GM18951 (cell line): ENCODE measurements around the gene TDRD15.
"Not testable (repeated sequence)": the region's sequence is repeated elsewhere in the genome, so short reads cannot be mapped to it uniquely, and the experiment has no call there.

Source experiments
- POLR2A ChIP-seq: IDR thresholded peaks from 4 replicates; pipeline ENCODE4 v1.6.1; 2011; ENCODE audit warnings: mild to moderate bottlenecking; ENCODE audit not compliant: insufficient read length, insufficient read depth; ENCODE audit errors: extremely low read depth
- in situ Hi-C: fragments of 300-500 bp; cut with MboI; formaldehyde crosslinking; loops from one replicate; pipeline ENCODE4 v1.12.0; 2022; ENCODE audit warnings: low sequenced_read_pairs, mixed read lengths, inconsistent platforms; ENCODE audit not compliant: unreplicated experiment

TDRD15 gene

GRCh38 chr2:21103274-21103891 is 20.4 kb upstream of the TDRD15 start:
- in situ Hi-C loops, result no loop called here
- no peak for TF ChIP-seq POLR2A

- TF ChIP-seq POLR2A, result no peak
- in situ Hi-C loops, result no loop called here
Observed at GRCh38 chr2:21104030-21104660, 19.6 kb upstream of the TDRD15 start.

GRCh38 chr2:21111012-21111411 is 12.8 kb upstream of the TDRD15 start:
- in situ Hi-C loops, result no loop called here

GRCh38 chr2:21117688-21118087 is 6.1 kb upstream of the TDRD15 start:
- in situ Hi-C loops, result no loop called here
- TF ChIP-seq POLR2A, result no peak

More at GRCh38 chr2:21111012-21111411, 12.8 kb upstream of the TDRD15 start:
- TF ChIP-seq POLR2A, result no peak

- no peak for TF ChIP-seq POLR2A
- in situ Hi-C loops, result no loop called here
Observed at GRCh38 chr2:21118302-21118920, 5.4 kb upstream of the TDRD15 start.

GRCh38 chr2:21131861-21132260 is 8.1 kb downstream of the TDRD15 start:
- in situ Hi-C loops, result no loop called here
- TF ChIP-seq POLR2A, result no peak

- in situ Hi-C loops, result no loop called here
- TF ChIP-seq POLR2A, result no peak
Observed at GRCh38 chr2:21135585-21135984, 11.8 kb downstream of the TDRD15 start.

- TF ChIP-seq POLR2A, result no peak
- in situ Hi-C loops, result no loop called here
Observed at GRCh38 chr2:21142149-21142548, 18.4 kb downstream of the TDRD15 start.

GRCh38 chr2:21146638-21147037 is 22.9 kb downstream of the TDRD15 start:
- in situ Hi-C loops, result no loop called here
- no peak for TF ChIP-seq POLR2A

- no peak for TF ChIP-seq POLR2A
- in situ Hi-C loops, result no loop called here
Observed at GRCh38 chr2:21148718-21149117, 24.9 kb downstream of the TDRD15 start.

GRCh38 chr2:21151234-21151633 is 27.5 kb downstream of the TDRD15 start:
- in situ Hi-C loops, result not testable (repeated sequence)

- in situ Hi-C loops, result no loop called here
- TF ChIP-seq POLR2A, result no peak
Observed at GRCh38 chr2:21155365-21156136, 31.8 kb downstream of the TDRD15 start.

- in situ Hi-C loops, result no loop called here
- TF ChIP-seq POLR2A, result no peak
Observed at GRCh38 chr2:21161122-21161521, 37.4 kb downstream of the TDRD15 start.
